Activated CD4-positive, alpha-beta memory T cell treated with anti-CD3 and anti-CD28 coated beads, Interleukin-2, amount 10 ng/mL, durations not matched to agents 7 days and 5 days (primary cell): ENCODE measurements around the gene CDA. TPM values are rescaled to one million over a fixed set of nuclear protein-coding genes. Genes with fewer than 3 reads are reported as not detected.

ENCODE experiments used
- CTCF ChIA-PET: fragments of 350-600 bp; sonication (Branson Sonifier 250); formaldehyde crosslinking; loops from one replicate; lab custom pipeline; 2021; ENCODE audit warnings: antibody characterized with exemption, inconsistent platforms; lab: Charles Lee
- POLR2A ChIA-PET: fragments of 350-600 bp; sonication (Branson Sonifier 250); formaldehyde crosslinking; loops from one replicate; lab custom pipeline; 2021; ENCODE audit warnings: antibody characterized with exemption; lab: Charles Lee
- DNase-seq: peaks from one replicate; pipeline ENCODE4 v3.0.0-alpha.2; 2020
- H3K27ac Mint-ChIP-seq: one replicate; pipeline ENCODE4 v1.8.0; 2021; ENCODE audit warnings: mild to moderate bottlenecking, mixed read lengths
- H3K27me3 Mint-ChIP-seq: one replicate; pipeline ENCODE4 v1.8.0; 2021; ENCODE audit warnings: mixed read lengths
- H3K36me3 Mint-ChIP-seq: one replicate; pipeline ENCODE4 v1.8.0; 2021; ENCODE audit warnings: low read depth, mixed read lengths
- H3K4me1 Mint-ChIP-seq: one replicate; pipeline ENCODE4 v1.8.0; 2021; ENCODE audit warnings: mixed read lengths
- H3K4me3 Mint-ChIP-seq: one replicate; pipeline ENCODE4 v1.8.0; 2021; ENCODE audit warnings: mild to moderate bottlenecking, mixed read lengths
- H3K9me3 Mint-ChIP-seq: one replicate; pipeline ENCODE4 v1.8.0; 2021; ENCODE audit warnings: mixed read lengths
- total RNA-seq, 2 experiments: library from RNA; stranded (reverse); gene quantifications; one replicate each; pipeline ENCODE4 v1.2.3, GENCODE V29; 2021

Gene CDA
- total RNA-seq = not detected

GRCh38 chr1:20588634-20589225, at the start of gene CDA:
Gene CDA, plus strand, starts transcription at chr1:20589097. Its CDS starts 33 bp downstream, at chr1:20589130.
- H3K27me3 Mint-ChIP-seq = peaks cover 46% of the 10 kb centered on the region
- no peaks in the 10 kb centered on the region for H3K36me3 Mint-ChIP-seq
- POLR2A ChIA-PET = interaction anchor here (1.2 kb wide), 2 partner anchors 45 to 72 kb away, joined by 3 to 4 read pairs; partner anchors contain the start of gene DDOST
- H3K27ac Mint-ChIP-seq = no peak within 1 kb of the TSS
- peak; percentile 22 for DNase-seq
- H3K9me3 Mint-ChIP-seq = no peaks in the 10 kb centered on the region
- no peak within 1 kb of the TSS for H3K4me3 Mint-ChIP-seq
- peaks cover 15% of the 10 kb centered on the region for H3K4me1 Mint-ChIP-seq
- CTCF ChIA-PET = interaction anchor here (0.6 to 1.5 kb wide), 5 partner anchors 14 to 644 kb away, joined by 3 to 4 read pairs (median 3); no protein-coding TSS in a partner anchor

GRCh38 chr1:20540281-20540680, 48.6 kb upstream of the CDA start:
- CTCF ChIA-PET = no interaction called here
- H3K4me3 Mint-ChIP-seq = no peak overlapping the region
- POLR2A ChIA-PET = no interaction called here
- no peaks in the 10 kb centered on the region for H3K36me3 Mint-ChIP-seq
- no peak for DNase-seq
- no peak overlapping the region for H3K27ac Mint-ChIP-seq
- peaks cover 42% of the 10 kb centered on the region for H3K27me3 Mint-ChIP-seq
- H3K4me1 Mint-ChIP-seq = no peaks in the 10 kb centered on the region
- no peaks in the 10 kb centered on the region for H3K9me3 Mint-ChIP-seq

- H3K9me3 Mint-ChIP-seq = no peaks in the 10 kb centered on the region
- POLR2A ChIA-PET = no interaction called here
These were observed 42.3 kb upstream of the CDA start for GRCh38 chr1:20546637-20547036.

DNA sequence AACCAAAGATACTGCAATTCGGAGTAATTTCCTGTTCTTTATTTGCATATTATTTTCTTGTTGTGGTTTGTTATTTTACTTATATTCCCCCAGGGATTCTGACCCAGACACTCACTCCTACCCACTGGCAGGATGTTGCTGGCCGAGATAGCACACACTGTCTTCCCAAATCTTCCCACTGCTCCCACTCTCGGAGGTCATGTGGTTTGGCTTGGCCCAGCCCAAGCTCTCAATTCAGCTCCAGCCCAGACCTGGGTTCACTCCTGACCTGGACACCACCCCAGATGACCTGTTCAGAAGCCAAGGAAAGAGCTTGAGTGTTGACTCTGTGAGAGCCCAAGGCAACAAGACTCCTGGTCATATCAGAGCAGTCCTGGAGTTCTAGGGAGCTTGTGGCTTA, 37.7 kb upstream of the CDA start:
- Mint-ChIP-seq H3K27ac (no peak overlapping the region), H3K9me3 (no peaks in the 10 kb centered on the region), H3K36me3 (no peaks in the 10 kb centered on the region), H3K27me3 (peaks cover 50% of the 10 kb centered on the region), H3K4me3 (no peak overlapping the region), H3K4me1 (peaks cover 2% of the 10 kb centered on the region)
- ChIA-PET CTCF (no interaction called here), POLR2A (interaction anchor here (1.1 kb wide), 1 partner anchor 83 kb away, joined by 4 read pairs; no protein-coding TSS in a partner anchor)
- DNase-seq = no peak

More at GRCh38 chr1:20546637-20547036, 42.3 kb upstream of the CDA start:
- DNase-seq = no peak
- no peak overlapping the region for H3K4me3 Mint-ChIP-seq
- H3K4me1 Mint-ChIP-seq = no peaks in the 10 kb centered on the region
- peaks cover 47% of the 10 kb centered on the region for H3K27me3 Mint-ChIP-seq
- no peak overlapping the region for H3K27ac Mint-ChIP-seq
- CTCF ChIA-PET = interaction anchor here (1.1 kb wide), 1 partner anchor 115 kb away, joined by 3 read pairs; the partner anchor contains the start of gene DDOST
- H3K36me3 Mint-ChIP-seq = no peaks in the 10 kb centered on the region

DNA sequence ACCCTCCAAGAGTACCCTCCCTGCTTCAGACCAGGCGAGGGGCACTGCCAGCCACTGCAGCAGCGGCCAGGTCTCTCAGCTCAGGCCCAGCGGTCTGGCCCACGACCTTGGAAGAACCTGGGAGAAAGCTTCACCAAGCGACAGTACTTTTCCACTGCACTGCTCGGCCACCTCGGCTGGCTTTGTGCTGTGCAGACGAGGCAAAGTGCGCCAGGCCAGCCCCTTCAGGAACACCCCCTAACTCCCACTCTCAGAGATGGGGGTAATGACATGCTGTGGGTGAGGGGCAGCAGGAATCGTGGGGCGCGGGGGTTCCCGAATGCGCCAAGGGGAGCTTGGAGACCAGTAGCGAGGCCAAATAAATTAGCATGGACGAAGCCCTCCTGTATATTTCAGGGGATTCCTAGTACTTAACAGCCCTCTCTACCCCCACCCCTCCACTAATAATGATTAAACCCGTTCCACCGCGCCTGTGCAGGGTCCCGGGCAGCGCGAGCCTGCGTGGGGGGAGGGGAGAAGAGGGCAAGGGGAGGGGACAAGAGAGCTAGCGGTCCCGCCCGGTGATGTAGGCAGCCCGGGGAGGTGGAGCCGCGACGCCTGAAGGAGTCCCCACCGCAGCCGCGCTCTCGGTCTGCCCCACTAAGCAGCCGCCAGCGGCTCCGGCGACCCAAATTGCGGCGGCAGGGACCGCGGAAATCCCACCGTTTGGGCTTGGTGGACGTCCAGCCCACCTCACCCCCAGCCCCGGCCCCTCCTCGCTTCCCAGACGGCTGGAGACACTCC, 36.8 kb upstream of the CDA start, which contains the start of gene FAM43B:
FAM43B (plus strand) TSS at position 629 of the 783 bp plus-strand sequence. CDS start 401 bp downstream, outside the sequence.
- Mint-ChIP-seq H3K9me3 (no peaks in the 10 kb centered on the region), H3K27ac (no peak within 1 kb of the TSS), H3K36me3 (no peaks in the 10 kb centered on the region), H3K4me1 (peaks cover 2% of the 10 kb centered on the region), H3K27me3 (peaks cover 43% of the 10 kb centered on the region), H3K4me3 (no peak within 1 kb of the TSS)
- CTCF ChIA-PET = no interaction called here
- POLR2A ChIA-PET = interaction anchor here (1.1 kb wide), 1 partner anchor 82 kb away, joined by 4 read pairs; no protein-coding TSS in a partner anchor
- DNase-seq = no peak

GRCh38 chr1:20552728-20553445, 36.0 kb upstream of the CDA start:
- H3K27ac Mint-ChIP-seq = no peak overlapping the region
- POLR2A ChIA-PET = no interaction called here
- no peaks in the 10 kb centered on the region for H3K9me3 Mint-ChIP-seq
- H3K27me3 Mint-ChIP-seq = peaks cover 42% of the 10 kb centered on the region
- CTCF ChIA-PET = no interaction called here
- peaks cover 2% of the 10 kb centered on the region for H3K4me1 Mint-ChIP-seq
- no peak overlapping the region for H3K4me3 Mint-ChIP-seq
- DNase-seq = no peak
- H3K36me3 Mint-ChIP-seq = no peaks in the 10 kb centered on the region

GRCh38 chr1:20555025-20555757, 33.7 kb upstream of the CDA start:
- Mint-ChIP-seq H3K4me3 (no peak overlapping the region), H3K4me1 (peaks cover 2% of the 10 kb centered on the region), H3K36me3 (no peaks in the 10 kb centered on the region), H3K27ac (no peak overlapping the region), H3K27me3 (peaks cover 41% of the 10 kb centered on the region), H3K9me3 (no peaks in the 10 kb centered on the region)
- no peak for DNase-seq
- ChIA-PET CTCF (no interaction called here), POLR2A (no interaction called here)

GRCh38 chr1:20555758-20556120, 33.2 kb upstream of the CDA start:
- no peak for DNase-seq
- Mint-ChIP-seq H3K27me3 (peaks cover 39% of the 10 kb centered on the region), H3K4me1 (peaks cover 2% of the 10 kb centered on the region), H3K27ac (no peak overlapping the region), H3K4me3 (no peak overlapping the region), H3K36me3 (no peaks in the 10 kb centered on the region), H3K9me3 (no peaks in the 10 kb centered on the region)
- ChIA-PET POLR2A (no interaction called here), CTCF (no interaction called here)

DNA sequence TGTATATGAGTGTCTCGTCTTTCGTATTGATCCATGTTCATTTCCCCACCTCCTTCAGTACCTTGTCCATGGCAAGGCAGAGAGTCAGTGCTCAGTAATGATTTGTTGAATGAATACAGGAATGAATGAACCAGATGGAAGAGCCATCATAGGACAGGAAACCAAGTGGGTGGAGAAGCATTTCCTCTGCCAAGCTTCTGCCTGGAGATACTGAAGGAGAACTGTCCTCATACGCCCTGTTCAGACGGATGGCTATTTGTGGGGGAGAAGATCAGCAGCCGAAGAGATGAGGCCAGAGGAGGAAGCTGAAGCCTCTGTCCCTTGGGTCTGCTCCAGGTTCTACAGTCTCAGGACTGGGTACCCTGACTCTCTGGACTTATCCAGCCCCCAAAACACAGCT, 30.7 kb upstream of the CDA start:
- ChIA-PET CTCF (no interaction called here), POLR2A (no interaction called here)
- Mint-ChIP-seq H3K27me3 (peaks cover 26% of the 10 kb centered on the region), H3K27ac (no peak overlapping the region), H3K9me3 (no peaks in the 10 kb centered on the region), H3K4me1 (peaks cover 2% of the 10 kb centered on the region), H3K36me3 (no peaks in the 10 kb centered on the region), H3K4me3 (no peak overlapping the region)
- DNase-seq = no peak

DNA sequence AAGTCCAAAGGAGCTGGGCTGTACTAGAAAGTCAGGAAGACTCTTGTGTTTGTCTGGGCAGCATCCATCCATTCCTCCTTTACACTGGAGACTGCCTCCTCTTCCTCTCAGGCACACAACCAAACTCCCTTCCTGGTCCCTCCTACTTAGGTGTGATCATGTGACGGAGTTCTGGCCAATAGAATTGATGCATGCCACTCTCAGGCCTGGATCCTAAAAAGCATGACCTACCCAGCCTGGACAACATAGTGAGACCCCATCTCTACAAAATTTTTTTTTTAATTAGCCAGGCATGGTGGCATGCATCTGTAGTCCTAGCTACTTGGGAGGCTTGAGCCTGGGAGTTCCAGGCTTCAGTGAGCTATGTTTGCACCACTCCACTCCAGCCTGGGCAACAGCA, 27.9 kb upstream of the CDA start:
- H3K27me3 Mint-ChIP-seq = peaks cover 16% of the 10 kb centered on the region
- H3K4me1 Mint-ChIP-seq = no peaks in the 10 kb centered on the region
- CTCF ChIA-PET = no interaction called here
- no peak for DNase-seq
- no peaks in the 10 kb centered on the region for H3K36me3 Mint-ChIP-seq
- no peak overlapping the region for H3K27ac Mint-ChIP-seq
- POLR2A ChIA-PET = no interaction called here
- no peaks in the 10 kb centered on the region for H3K9me3 Mint-ChIP-seq
- H3K4me3 Mint-ChIP-seq = no peak overlapping the region

- no peaks in the 10 kb centered on the region for H3K4me1 Mint-ChIP-seq
- CTCF ChIA-PET = interaction anchor here (0.6 to 1.7 kb wide), 2 partner anchors 10 to 44 kb away, joined by 3 to 7 read pairs; no protein-coding TSS in a partner anchor
- no peak overlapping the region for H3K27ac Mint-ChIP-seq
- H3K4me3 Mint-ChIP-seq = no peak overlapping the region
- H3K27me3 Mint-ChIP-seq = peaks cover 22% of the 10 kb centered on the region
- no peaks in the 10 kb centered on the region for H3K9me3 Mint-ChIP-seq
- POLR2A ChIA-PET = no interaction called here
- H3K36me3 Mint-ChIP-seq = no peaks in the 10 kb centered on the region
- DNase-seq = no peak
These were observed 23.7 kb upstream of the CDA start for GRCh38 chr1:20565234-20565633.

GRCh38 chr1:20569523-20570098, 19.3 kb upstream of the CDA start:
- ChIA-PET CTCF (no interaction called here), POLR2A (no interaction called here)
- H3K27me3 Mint-ChIP-seq = peaks cover 30% of the 10 kb centered on the region
- H3K9me3 Mint-ChIP-seq = no peaks in the 10 kb centered on the region
- DNase-seq = no peak
- H3K4me1 Mint-ChIP-seq = no peaks in the 10 kb centered on the region
- no peaks in the 10 kb centered on the region for H3K36me3 Mint-ChIP-seq
- H3K4me3 Mint-ChIP-seq = no peak overlapping the region
- no peak overlapping the region for H3K27ac Mint-ChIP-seq
